ENCODE results near the gene LNX1.

Gene LNX1

DNA sequence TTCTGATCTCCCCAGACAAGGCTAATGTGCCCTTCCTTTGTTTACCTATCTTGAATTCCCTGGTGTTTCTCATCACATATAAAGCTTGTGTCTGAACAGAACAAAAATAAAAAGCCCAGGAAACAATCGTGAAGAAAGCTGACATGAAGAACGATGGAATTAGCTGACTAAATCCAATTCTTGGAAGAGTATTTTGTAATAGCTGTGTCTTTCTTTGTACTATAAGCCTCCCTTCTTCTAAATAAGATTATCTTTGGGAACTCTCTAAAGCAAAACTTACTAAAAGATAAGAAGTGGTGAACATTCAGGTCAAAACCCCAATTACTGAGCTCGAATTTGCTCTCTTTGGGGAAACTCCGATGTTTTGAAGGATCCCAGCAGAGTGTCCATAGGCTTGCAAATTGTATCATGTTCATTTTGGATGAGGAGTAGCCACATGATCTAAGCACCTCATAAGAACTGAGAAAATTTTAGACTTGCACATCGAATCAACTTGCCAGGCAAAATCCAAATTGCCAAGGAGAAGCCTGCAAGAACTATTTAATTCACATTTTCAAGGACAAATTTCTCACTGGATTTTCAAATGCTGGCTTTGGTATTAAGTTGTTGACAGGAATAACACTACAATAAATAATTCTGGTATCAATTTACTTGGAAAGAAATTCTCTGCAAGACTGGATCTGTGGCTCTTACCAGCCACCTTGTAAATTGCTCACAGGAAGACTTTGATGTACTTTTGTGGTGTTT, 106.2 kb downstream of the LNX1 start:
- Histone ChIP-seq H3K27ac (ENCODE audit: poor library complexity, severe bottlenecking) (no peak overlapping the region), H3K4me3 (ENCODE audit: severe bottlenecking) (no peak overlapping the region), H3K36me3 (ENCODE audit: low read depth) (no peaks in the 10 kb centered on the region), H3K4me1 (ENCODE audit: insufficient read depth, poor library complexity, severe bottlenecking) (peaks cover under 1% of the 10 kb centered on the region), H3K27me3 (ENCODE audit: insufficient read depth, poor library complexity, severe bottlenecking) (no peaks in the 10 kb centered on the region), H3K9me3 (ENCODE audit: severe bottlenecking) (no peaks in the 10 kb centered on the region)
- TF ChIP-seq, protein P1, sequence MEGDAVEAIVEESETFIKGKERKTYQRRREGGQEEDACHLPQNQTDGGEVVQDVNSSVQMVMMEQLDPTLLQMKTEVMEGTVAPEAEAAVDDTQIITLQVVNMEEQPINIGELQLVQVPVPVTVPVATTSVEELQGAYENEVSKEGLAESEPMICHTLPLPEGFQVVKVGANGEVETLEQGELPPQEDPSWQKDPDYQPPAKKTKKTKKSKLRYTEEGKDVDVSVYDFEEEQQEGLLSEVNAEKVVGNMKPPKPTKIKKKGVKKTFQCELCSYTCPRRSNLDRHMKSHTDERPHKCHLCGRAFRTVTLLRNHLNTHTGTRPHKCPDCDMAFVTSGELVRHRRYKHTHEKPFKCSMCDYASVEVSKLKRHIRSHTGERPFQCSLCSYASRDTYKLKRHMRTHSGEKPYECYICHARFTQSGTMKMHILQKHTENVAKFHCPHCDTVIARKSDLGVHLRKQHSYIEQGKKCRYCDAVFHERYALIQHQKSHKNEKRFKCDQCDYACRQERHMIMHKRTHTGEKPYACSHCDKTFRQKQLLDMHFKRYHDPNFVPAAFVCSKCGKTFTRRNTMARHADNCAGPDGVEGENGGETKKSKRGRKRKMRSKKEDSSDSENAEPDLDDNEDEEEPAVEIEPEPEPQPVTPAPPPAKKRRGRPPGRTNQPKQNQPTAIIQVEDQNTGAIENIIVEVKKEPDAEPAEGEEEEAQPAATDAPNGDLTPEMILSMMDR (IDR thresholded peaks at IDR 0.05; ENCODE audit: poor library complexity, severe bottlenecking) = no peak
- DNase-seq (ENCODE audit: low spot score) = no peak
- no peak for ATAC-seq (ENCODE audit: low read depth)

DNA sequence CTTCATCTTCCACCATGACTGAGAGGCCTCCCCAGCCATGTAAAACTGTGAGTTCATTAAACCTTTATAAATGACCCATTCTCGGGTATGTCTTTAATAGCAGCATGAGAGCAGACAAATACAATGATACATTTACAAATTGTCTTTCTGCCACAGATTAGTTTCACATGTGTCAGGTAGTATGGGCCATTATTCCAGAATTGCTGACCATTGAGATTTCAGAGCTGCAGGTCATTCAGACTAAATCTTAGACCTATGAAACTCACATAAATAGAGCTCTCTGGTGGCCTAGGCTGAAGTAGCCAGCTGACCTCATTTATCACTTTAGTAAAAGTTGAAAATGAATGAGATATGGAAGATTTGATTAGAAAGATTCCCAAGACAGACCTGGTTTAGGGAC, 108.0 kb downstream of the LNX1 start:
- ATAC-seq (ENCODE audit: low read depth) = no peak
- DNase-seq (ENCODE audit: low spot score) = no peak
- no peaks in the 10 kb centered on the region for H3K36me3 ChIP-seq (ENCODE audit: low read depth)
- no peaks in the 10 kb centered on the region for H3K9me3 ChIP-seq (ENCODE audit: severe bottlenecking)
- no peaks in the 10 kb centered on the region for H3K27me3 ChIP-seq (ENCODE audit: insufficient read depth, poor library complexity, severe bottlenecking)
- H3K4me1 ChIP-seq (ENCODE audit: insufficient read depth, poor library complexity, severe bottlenecking) = peaks cover 18% of the 10 kb centered on the region
- H3K4me3 ChIP-seq (ENCODE audit: severe bottlenecking) = no peak overlapping the region
- no peak overlapping the region for H3K27ac ChIP-seq (ENCODE audit: poor library complexity, severe bottlenecking)
- TF ChIP-seq, protein P1 (IDR thresholded peaks at IDR 0.05; ENCODE audit: poor library complexity, severe bottlenecking) = no peak

DNA sequence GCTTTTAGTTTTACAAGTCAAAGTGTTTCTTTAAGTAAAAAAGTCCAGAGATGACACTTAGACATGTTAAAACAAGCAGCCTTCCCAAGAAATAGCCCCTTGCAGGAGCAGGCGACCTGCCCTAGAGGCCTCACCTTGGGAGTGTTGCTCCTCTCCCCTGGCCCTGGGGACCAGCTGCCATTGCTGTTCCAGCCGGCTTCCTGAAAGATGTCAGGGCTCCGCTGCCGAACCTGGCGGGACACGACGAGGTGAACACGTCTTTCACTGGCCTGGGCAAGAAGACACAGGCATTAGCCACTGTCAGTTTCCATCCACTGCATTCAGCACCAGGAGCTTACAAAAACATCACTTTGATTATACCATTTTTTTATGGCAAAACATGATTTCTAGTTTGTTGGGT, 109.7 kb downstream of the LNX1 start:
- no peaks in the 10 kb centered on the region for H3K9me3 ChIP-seq (ENCODE audit: severe bottlenecking)
- no peaks in the 10 kb centered on the region for H3K27me3 ChIP-seq (ENCODE audit: insufficient read depth, poor library complexity, severe bottlenecking)
- ATAC-seq (ENCODE audit: low read depth) (no peak), DNase-seq (ENCODE audit: low spot score) (no peak)
- TF ChIP-seq, protein P1 (IDR thresholded peaks at IDR 0.05; ENCODE audit: poor library complexity, severe bottlenecking) = no peak
- no peak overlapping the region for H3K27ac ChIP-seq (ENCODE audit: poor library complexity, severe bottlenecking)
- H3K4me1 ChIP-seq (ENCODE audit: insufficient read depth, poor library complexity, severe bottlenecking) = peaks cover 31% of the 10 kb centered on the region
- no peak overlapping the region for H3K4me3 ChIP-seq (ENCODE audit: severe bottlenecking)
- H3K36me3 ChIP-seq (ENCODE audit: low read depth) = no peaks in the 10 kb centered on the region

DNA sequence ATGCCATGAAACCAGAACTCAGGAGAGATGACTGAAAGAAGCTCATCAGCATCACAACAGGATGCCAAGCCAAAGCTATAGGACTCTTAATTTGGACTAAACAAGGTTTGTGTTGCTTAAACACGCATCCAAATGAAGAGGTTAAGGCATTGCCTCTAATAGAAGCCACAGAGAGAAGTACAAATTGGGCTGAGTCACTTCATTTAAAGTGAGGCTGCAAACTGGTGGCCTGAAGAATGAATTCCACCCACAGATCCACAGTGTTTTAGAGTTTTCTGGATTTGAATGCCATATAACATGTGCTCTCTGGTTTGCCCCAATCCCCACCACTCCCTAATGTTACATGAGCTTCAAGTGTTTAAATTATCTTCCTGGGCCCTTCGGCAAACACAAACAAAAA, 110.4 kb downstream of the LNX1 start:
- Histone ChIP-seq H3K27me3 (ENCODE audit: insufficient read depth, poor library complexity, severe bottlenecking) (no peaks in the 10 kb centered on the region), H3K4me3 (ENCODE audit: severe bottlenecking) (no peak overlapping the region), H3K36me3 (ENCODE audit: low read depth) (no peaks in the 10 kb centered on the region), H3K9me3 (ENCODE audit: severe bottlenecking) (no peaks in the 10 kb centered on the region), H3K4me1 (ENCODE audit: insufficient read depth, poor library complexity, severe bottlenecking) (peaks cover 36% of the 10 kb centered on the region), H3K27ac (ENCODE audit: poor library complexity, severe bottlenecking) (no peak overlapping the region)
- ATAC-seq (ENCODE audit: low read depth) (no peak), DNase-seq (ENCODE audit: low spot score) (no peak)
- TF ChIP-seq, protein P1 (IDR thresholded peaks at IDR 0.05; ENCODE audit: poor library complexity, severe bottlenecking) = no peak
